Left ventricle myocardium inferior (tissue), 1 donor: ENCODE measurements around the gene ATF7IP2. TPM values are rescaled to one million over a fixed set of nuclear protein-coding genes. Genes with fewer than 3 reads are reported as not detected.

ENCODE experiments used
- DNase-seq: peaks from one replicate; pipeline ENCODE4 v3.0.0-alpha.2; 2020
- H3K27ac ChIP-seq: fragments of 200-600 bp; replicated peaks from 2 replicates; pipeline ENCODE4 v1.8.0; 2021
- H3K27me3 ChIP-seq: fragments of 200-600 bp; 2 replicates; pipeline ENCODE4 v1.8.0; 2021; ENCODE audit warnings: low read depth
- H3K36me3 ChIP-seq: fragments of 200-600 bp; 2 replicates; pipeline ENCODE4 v1.8.0; 2021
- H3K4me1 ChIP-seq: fragments of 200-600 bp; 2 replicates; pipeline ENCODE4 v1.8.0; 2021
- H3K4me3 ChIP-seq: fragments of 200-600 bp; 2 replicates; pipeline ENCODE4 v1.8.0; 2021; ENCODE audit warnings: mild to moderate bottlenecking, moderate library complexity
- H3K9me3 ChIP-seq: fragments of 200-600 bp; replicated peaks from 2 replicates; pipeline ENCODE4 v1.8.0; 2021
- CTCF ChIP-seq: fragments of 200-600 bp; IDR thresholded peaks from 2 replicates; pipeline ENCODE4 v1.8.0; 2021; ENCODE audit warnings: antibody characterized with exemption, mild to moderate bottlenecking, borderline replicate concordance
- intact Hi-C: fragments of 100-400 bp; cut with micrococcal nuclease; formaldehyde crosslinking; loops from one replicate; pipeline ENCODE4 v1.11.0; 2022
- total RNA-seq: library from RNA; stranded (reverse); fragmentation: NEBNext Ultra II Directional; extraction: Animal tissue kit (Norgen Biotek cat#: 25700); gene quantifications from one replicate; pipeline ENCODE4 v1.2.1, GENCODE V29; 2021
- donor health status: DM: no; HTN: yes; CAD: no; lungs with severe emphysema.

Gene ATF7IP2
- total RNA-seq, 1 donor from 2014 or later, result 53.6 TPM

DNA sequence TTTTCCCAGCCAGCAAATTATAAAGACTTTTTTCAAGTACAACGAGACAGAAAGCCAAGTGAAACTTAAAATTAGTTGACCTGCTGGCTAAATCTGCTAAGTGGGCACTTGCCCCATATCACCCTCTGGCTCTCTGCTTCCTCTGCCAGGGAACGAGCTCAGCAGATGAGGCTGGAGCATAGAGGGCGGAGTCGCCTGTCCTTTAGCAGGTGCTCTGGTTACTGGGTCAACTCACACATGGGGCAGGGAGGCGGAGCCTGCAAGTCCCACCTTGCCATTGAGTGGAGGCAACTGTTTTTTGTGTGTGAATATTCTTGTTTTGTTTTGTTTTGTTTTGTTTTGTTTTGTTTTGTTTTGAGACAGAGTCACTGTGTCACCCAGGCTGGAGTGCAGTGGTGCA lies 132.0 kb downstream of the ATF7IP2 start:
- H3K27me3 ChIP-seq, result no peaks in the 10 kb centered on the region
- H3K27ac ChIP-seq, result no peak overlapping the region
- H3K4me1 ChIP-seq, result peaks cover 24% of the 10 kb centered on the region
- no peak overlapping the region for H3K4me3 ChIP-seq
- H3K36me3 ChIP-seq, result peaks cover 9% of the 10 kb centered on the region
- TF ChIP-seq CTCF, result no peak
- intact Hi-C loops, result no loop called here
- H3K9me3 ChIP-seq, result peaks cover 10% of the 10 kb centered on the region
- no peak for DNase-seq

DNA sequence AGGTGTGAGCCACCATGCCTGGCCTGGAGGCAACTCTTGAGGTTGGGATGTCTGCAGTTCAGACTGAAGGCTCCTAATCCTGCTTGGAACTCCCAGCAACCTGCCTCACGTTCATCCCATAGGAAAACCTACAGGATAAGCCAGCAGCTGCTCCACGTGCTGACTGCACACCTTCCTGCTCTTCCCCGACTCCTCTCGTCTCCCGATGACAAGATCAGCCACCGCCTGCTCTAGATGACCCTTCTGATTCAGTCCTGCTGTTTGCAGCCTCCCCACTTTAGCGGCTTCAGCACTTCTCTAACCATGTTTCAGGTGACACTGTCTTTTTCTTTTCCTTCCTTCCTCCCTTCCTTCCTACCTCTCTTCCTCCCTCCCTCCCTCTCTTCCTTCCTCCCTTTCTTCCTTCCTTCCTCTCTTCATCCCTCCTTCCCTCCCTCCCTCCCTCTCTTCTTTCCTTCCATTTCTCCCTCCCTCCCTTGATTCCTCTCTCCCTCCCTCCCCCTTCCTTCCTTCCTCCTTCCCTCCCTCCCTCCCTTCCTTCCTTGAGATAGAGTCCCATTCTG lies 132.7 kb downstream of the ATF7IP2 start:
- peaks cover 10% of the 10 kb centered on the region for H3K9me3 ChIP-seq
- H3K27me3 ChIP-seq, result no peaks in the 10 kb centered on the region
- no peak for TF ChIP-seq CTCF
- peaks cover 15% of the 10 kb centered on the region for H3K36me3 ChIP-seq
- no peak for DNase-seq
- no peak overlapping the region for H3K4me3 ChIP-seq
- H3K4me1 ChIP-seq, result peaks cover 24% of the 10 kb centered on the region
- intact Hi-C loops, result no loop called here
- no peak overlapping the region for H3K27ac ChIP-seq

- intact Hi-C loops, result no loop called here
- no peak for TF ChIP-seq CTCF
- DNase-seq, result no peak
These were observed 133.4 kb downstream of the ATF7IP2 start for GRCh38 chr16:10519297-10519696.

DNA sequence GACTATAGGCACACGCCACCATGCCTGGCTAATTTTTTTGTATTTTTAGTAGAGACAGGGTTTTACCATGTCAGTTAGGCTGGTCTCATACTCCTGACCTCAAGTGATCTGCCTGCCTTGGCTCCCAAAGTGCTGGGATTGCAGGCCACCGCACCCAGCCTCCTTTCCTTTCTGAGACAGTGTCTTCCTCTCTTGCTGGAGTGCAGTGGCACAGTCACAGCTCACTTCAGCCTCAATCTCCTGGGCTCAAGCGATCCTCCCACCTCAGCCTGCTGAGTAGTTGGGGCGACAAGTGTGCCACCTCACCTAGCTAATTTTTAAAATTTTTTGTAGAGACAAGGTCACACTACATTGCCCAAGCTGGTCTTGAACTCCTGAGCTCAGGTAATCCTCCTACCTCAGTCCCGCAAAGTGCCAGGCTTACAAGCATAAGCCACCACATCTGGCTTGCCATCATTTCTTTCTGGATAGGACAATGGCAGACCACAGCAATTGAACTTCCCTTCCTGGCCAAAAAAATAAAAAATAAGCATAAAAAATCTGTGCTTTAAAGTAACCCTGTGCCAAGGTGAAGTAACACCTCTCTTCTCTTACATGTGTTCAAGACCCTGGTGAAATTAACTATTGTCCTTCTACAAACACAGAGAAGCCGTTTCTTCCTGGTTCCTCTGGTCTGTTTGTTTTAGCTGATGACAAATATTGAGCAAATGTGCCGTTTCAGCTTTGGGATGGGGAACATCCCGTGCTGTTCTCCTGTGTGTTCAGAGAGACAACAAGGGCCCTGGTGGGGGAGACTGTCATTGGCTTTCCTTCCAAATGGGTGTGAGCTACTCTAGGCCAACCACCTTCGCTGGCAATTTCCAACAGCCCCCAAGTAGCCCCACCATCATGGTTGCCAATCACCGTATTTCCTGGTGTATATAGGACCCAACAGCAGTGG lies 134.3 kb downstream of the ATF7IP2 start:
- no peak for DNase-seq
- Histone ChIP-seq H3K4me1 (peaks cover 8% of the 10 kb centered on the region), H3K4me3 (no peak overlapping the region), H3K27ac (no peak overlapping the region), H3K9me3 (peaks cover 10% of the 10 kb centered on the region), H3K36me3 (peaks cover 30% of the 10 kb centered on the region), H3K27me3 (no peaks in the 10 kb centered on the region)
- intact Hi-C loops, result no loop called here
- no peak for TF ChIP-seq CTCF

More at GRCh38 chr16:10519297-10519696, 133.4 kb downstream of the ATF7IP2 start:
- no peaks in the 10 kb centered on the region for H3K27me3 ChIP-seq
- H3K36me3 ChIP-seq, result peaks cover 22% of the 10 kb centered on the region
- H3K4me1 ChIP-seq, result peaks cover 17% of the 10 kb centered on the region
- H3K9me3 ChIP-seq, result peaks cover 10% of the 10 kb centered on the region
- H3K4me3 ChIP-seq, result no peak overlapping the region
- no peak overlapping the region for H3K27ac ChIP-seq

- Histone ChIP-seq H3K27me3 (no peaks in the 10 kb centered on the region), H3K9me3 (peaks cover 10% of the 10 kb centered on the region), H3K27ac (no peak overlapping the region), H3K4me3 (no peak overlapping the region), H3K36me3 (peaks cover 39% of the 10 kb centered on the region), H3K4me1 (peaks cover 4% of the 10 kb centered on the region)
- intact Hi-C loops, result no loop called here
- no peak for TF ChIP-seq CTCF
- no peak for DNase-seq
These were observed 135.2 kb downstream of the ATF7IP2 start for GRCh38 chr16:10520869-10521578.
